Measurements from ENCODE around the gene CHAC1. TPM values are rescaled to one million over a fixed set of nuclear protein-coding genes. Genes with fewer than 3 reads are reported as not detected.

CHAC1 gene
- total RNA-seq, 4 donors from 2014 or later, result 0.60 to 6.7 (median 2.5) TPM

GRCh38 chr15:40990789-40991188 is 37.5 kb downstream of the CHAC1 start:
- H3K4me1 ChIP-seq, result peaks cover 0 to 13% (median 3%) of the 10 kb centered on the region in 4 donors
- 0% methylated on average over 1 of the region's 1 CpG for WGBS, 2 donors (ENCODE audit: low coverage in 1 of 2)
- in situ Hi-C loops (cut with MboI; ENCODE audit: low pct_ligation_motif_present in 1 of 4, low pct_unique_long_range_greater_than_20kb in 1 of 4, low sequenced_read_pairs in 3 of 4) (no loop called here), intact Hi-C loops (cut with DNase I; ENCODE audit: low total_unique reads) (no loop called here)
- TF ChIP-seq CTCF (IDR thresholded peaks at IDR 0.05), result no peak
- no peak for TF ChIP-seq EP300 (IDR thresholded peaks at IDR 0.05; ENCODE audit: low read depth)
- no peak for TF ChIP-seq POLR2AphosphoS5 (IDR thresholded peaks at IDR 0.05)
- no peak for DNase-seq
- H3K27me3 ChIP-seq, result no peaks in the 10 kb centered on the region
- peaks cover 0 to 32% (median 10%) of the 10 kb centered on the region in 4 donors for H3K36me3 ChIP-seq
- H3K27ac ChIP-seq, result no peak overlapping the region
- H3K9me3 ChIP-seq, result no peaks in the 10 kb centered on the region
- H3K4me3 ChIP-seq, result no peak overlapping the region

GRCh38 chr15:40991355-40991754 is 38.1 kb downstream of the CHAC1 start:
- Histone ChIP-seq H3K27me3 (no peaks in the 10 kb centered on the region), H3K36me3 (peaks cover 0 to 32% (median 11%) of the 10 kb centered on the region in 4 donors), H3K9me3 (no peaks in the 10 kb centered on the region), H3K4me1 (peaks cover 0 to 13% (median 3%) of the 10 kb centered on the region in 4 donors), H3K27ac (no peak overlapping the region), H3K4me3 (no peak overlapping the region)
- DNase-seq, result no peak
- 60 to 75% methylated on average over 3 of the region's 3 CpGs for WGBS, 2 donors (ENCODE audit: low coverage in 1 of 2)
- intact Hi-C loops (cut with DNase I; ENCODE audit: low total_unique reads) (no loop called here), in situ Hi-C loops (cut with MboI; ENCODE audit: low pct_ligation_motif_present in 1 of 4, low pct_unique_long_range_greater_than_20kb in 1 of 4, low sequenced_read_pairs in 3 of 4) (no loop called here)
- TF ChIP-seq CTCF (IDR thresholded peaks at IDR 0.05), result no peak
- TF ChIP-seq EP300 (IDR thresholded peaks at IDR 0.05; ENCODE audit: low read depth), result no peak
- TF ChIP-seq POLR2A (IDR thresholded peaks at IDR 0.05), result no peak
- no peak for TF ChIP-seq POLR2AphosphoS5 (IDR thresholded peaks at IDR 0.05)

GRCh38 chr15:40992241-40992741 is 39.0 kb downstream of the CHAC1 start:
- no peak for DNase-seq
- 30 to 57% methylated on average over 1 of the region's 1 CpG for WGBS, 2 donors (ENCODE audit: low coverage in 1 of 2)
- H3K27me3 ChIP-seq, result no peaks in the 10 kb centered on the region
- peaks cover 0 to 32% (median 11%) of the 10 kb centered on the region in 4 donors for H3K36me3 ChIP-seq
- intact Hi-C loops (cut with DNase I; ENCODE audit: low total_unique reads) (no loop called here), in situ Hi-C loops (cut with MboI; ENCODE audit: low pct_ligation_motif_present in 1 of 4, low pct_unique_long_range_greater_than_20kb in 1 of 4, low sequenced_read_pairs in 3 of 4) (no loop called here)
- no peak overlapping the region for H3K4me3 ChIP-seq
- no peak for TF ChIP-seq EP300 (IDR thresholded peaks at IDR 0.05; ENCODE audit: low read depth)
- no peak for TF ChIP-seq CTCF (IDR thresholded peaks at IDR 0.05)
- peak overlapping the region in 1 of 4 donors; percentile 31 for H3K27ac ChIP-seq
- H3K9me3 ChIP-seq, result no peaks in the 10 kb centered on the region
- H3K4me1 ChIP-seq, result peaks cover 0 to 13% (median 3%) of the 10 kb centered on the region in 4 donors

- Histone ChIP-seq H3K4me3 (no peak overlapping the region), H3K36me3 (peaks cover 0 to 28% (median 11%) of the 10 kb centered on the region in 4 donors), H3K27ac (peak overlapping the region in 2 of 4 donors; percentile 21 to 31), H3K4me1 (peaks cover 0 to 13% (median 3%) of the 10 kb centered on the region in 4 donors), H3K27me3 (no peaks in the 10 kb centered on the region), H3K9me3 (no peaks in the 10 kb centered on the region)
- intact Hi-C loops (cut with DNase I; ENCODE audit: low total_unique reads), result no loop called here
- in situ Hi-C loops (cut with MboI; ENCODE audit: low pct_ligation_motif_present in 1 of 4, low pct_unique_long_range_greater_than_20kb in 1 of 4, low sequenced_read_pairs in 3 of 4), result no loop called here
- TF ChIP-seq POLR2AphosphoS5 (IDR thresholded peaks at IDR 0.05) (no peak), POLR2A (IDR thresholded peaks at IDR 0.05) (no peak), EP300 (IDR thresholded peaks at IDR 0.05; ENCODE audit: low read depth) (no peak), CTCF (IDR thresholded peaks at IDR 0.05) (no peak)
- WGBS, 2 donors (ENCODE audit: low coverage in 1 of 2), result 79% methylated on average over 4 to 5 of the region's 5 CpGs
- no peak for DNase-seq
Measured at GRCh38 chr15:40992825-40993224, 39.6 kb downstream of the CHAC1 start.

Data from transverse colon (tissue), 4 donors.